SK-N-SH treated with all-trans-retinoic acid at 6 μM for 48 hours (cell line): Measurements from ENCODE around the gene ACAP2.

ENCODE experiments used
- ATAC-seq: fragments of 200-7000 bp; cut with Tn5 transposase; 3 replicates; pipeline ENCODE4 v1.9.1; 2020; ENCODE audit warnings: mild to moderate bottlenecking, moderate library complexity
- BACH2 ChIP-seq: fragments of 250-450 bp; sonication (Bioruptor Pico); IDR thresholded peaks from 2 replicates; pipeline ENCODE4 v1.9.0; 2021; ENCODE audit warnings: mild to moderate bottlenecking, borderline replicate concordance
- CSDC2 ChIP-seq: fragments of 250-450 bp; sonication (Bioruptor Pico); IDR thresholded peaks from 2 replicates; pipeline ENCODE4 v1.5.0; 2020; ENCODE audit warnings: mild to moderate bottlenecking, moderate library complexity
- ESRRG ChIP-seq: fragments of 250-450 bp; sonication (Bioruptor Pico); IDR thresholded peaks from 2 replicates; pipeline ENCODE4 v1.6.1; 2021; ENCODE audit warnings: mild to moderate bottlenecking
- GLIS3 ChIP-seq: fragments of 250-450 bp; sonication (Bioruptor Pico); IDR thresholded peaks from 2 replicates; pipeline ENCODE4 v1.5.0; 2020; ENCODE audit warnings: mild to moderate bottlenecking, moderate library complexity
- PPARA ChIP-seq: fragments of 250-450 bp; sonication (Bioruptor Pico); IDR thresholded peaks from 2 replicates; pipeline ENCODE4 v1.5.0; 2020; ENCODE audit warnings: mild to moderate bottlenecking, borderline replicate concordance
- RARB ChIP-seq: fragments of 250-450 bp; sonication (Bioruptor Pico); IDR thresholded peaks from 2 replicates; pipeline ENCODE4 v1.8.0; 2021; ENCODE audit warnings: mild to moderate bottlenecking, moderate library complexity
- SNAI2 ChIP-seq: fragments of 250-450 bp; sonication (Bioruptor Pico); IDR thresholded peaks from 2 replicates; pipeline ENCODE4 v1.5.0; 2020; ENCODE audit warnings: mild to moderate bottlenecking, moderate library complexity
- TCF4 ChIP-seq: fragments of 250-450 bp; sonication (Bioruptor Pico); IDR thresholded peaks from 2 replicates; pipeline ENCODE4 v1.8.0; 2021; ENCODE audit warnings: mild to moderate bottlenecking, moderate library complexity, borderline replicate concordance
- TOX ChIP-seq: fragments of 250-450 bp; sonication (Bioruptor Pico); IDR thresholded peaks from 2 replicates; pipeline ENCODE4 v1.8.0; 2021; ENCODE audit warnings: mild to moderate bottlenecking, moderate library complexity, borderline replicate concordance
- ZC3H10 ChIP-seq: fragments of 250-450 bp; sonication (Bioruptor Pico); IDR thresholded peaks from 2 replicates; pipeline ENCODE4 v1.5.1; 2021; ENCODE audit warnings: mild to moderate bottlenecking, moderate library complexity
- ZFP3 ChIP-seq: fragments of 250-450 bp; sonication (Bioruptor Pico); IDR thresholded peaks from 2 replicates; pipeline ENCODE4 v1.5.0; 2020; ENCODE audit warnings: mild to moderate bottlenecking, moderate library complexity
- ZFP30 ChIP-seq: fragments of 450-650 bp; formaldehyde crosslinking; IDR thresholded peaks from 2 replicates; pipeline ENCODE4 v1.5.0; 2022; ENCODE audit warnings: mild to moderate bottlenecking, moderate library complexity
- ZNF70 ChIP-seq: fragments of 450-650 bp; formaldehyde crosslinking; IDR thresholded peaks from 2 replicates; pipeline ENCODE4 v1.5.0; 2020; ENCODE audit warnings: mild to moderate bottlenecking, moderate library complexity
- TF ChIP-seq, protein P1 (sequence below): fragments of 250-450 bp; sonication (Bioruptor Pico); IDR thresholded peaks from 2 replicates; pipeline ENCODE4 v1.5.1; 2020; ENCODE audit warnings: low read depth, mild to moderate bottlenecking, moderate library complexity
- TF ChIP-seq, protein P2 (sequence below): fragments of 250-450 bp; sonication (Bioruptor Pico); IDR thresholded peaks from 2 replicates; pipeline ENCODE4 v1.8.0; 2021; ENCODE audit warnings: low read depth, mild to moderate bottlenecking, moderate library complexity, borderline replicate concordance
- TF ChIP-seq, protein P3 (sequence below): fragments of 250-450 bp; sonication (Bioruptor Pico); IDR thresholded peaks from 2 replicates; pipeline ENCODE4 v1.8.0; 2020; ENCODE audit warnings: mild to moderate bottlenecking, moderate library complexity, borderline replicate concordance
- TF ChIP-seq, protein P4 (sequence below): fragments of 250-450 bp; sonication (Bioruptor Pico); IDR thresholded peaks from 2 replicates; pipeline ENCODE4 v1.5.1; 2021; ENCODE audit warnings: mild to moderate bottlenecking, moderate library complexity

Gene ACAP2

DNA sequence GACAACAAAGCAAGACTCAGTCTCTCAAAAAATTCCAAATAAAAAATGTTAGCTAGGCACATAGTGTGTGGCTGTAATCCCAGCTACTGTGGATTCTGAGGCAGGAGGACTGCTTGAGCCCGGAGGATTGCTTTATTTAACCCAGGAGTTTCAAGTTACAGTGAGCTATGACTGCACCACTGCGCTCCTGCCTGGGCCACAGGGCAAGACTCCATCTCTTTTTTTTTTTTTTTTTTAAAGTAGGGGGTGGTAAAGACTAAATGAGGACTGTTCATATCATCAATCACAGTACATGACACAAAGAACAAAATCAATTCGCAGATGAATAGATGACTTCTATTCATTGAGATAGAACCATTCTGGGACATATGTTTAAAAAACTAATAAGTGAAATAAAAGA, 48.1 kb downstream of the ACAP2 start:
- 0 out of 3 replicates have a peak, but pooled peaks have one; percentile 26 for ATAC-seq

DNA sequence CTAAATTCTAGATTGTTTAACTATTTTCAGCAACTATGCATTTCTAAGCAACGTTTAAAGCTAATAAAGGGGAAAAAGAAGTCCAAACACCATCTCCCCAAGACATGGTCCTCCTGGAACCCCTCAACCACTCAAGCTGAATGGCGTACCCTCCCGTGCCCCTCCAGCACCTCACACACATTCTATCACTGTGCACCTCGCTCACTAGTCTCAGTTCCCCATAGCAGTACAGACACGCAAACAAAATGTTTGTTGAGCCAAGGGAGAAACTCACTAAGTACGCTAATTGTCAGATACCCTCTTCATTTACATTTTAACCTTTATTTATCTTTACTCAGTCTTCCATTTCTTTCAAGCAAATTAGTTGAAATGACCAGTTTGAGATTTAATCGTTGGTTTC, 48.8 kb downstream of the ACAP2 start:
- TF ChIP-seq, protein P1, sequence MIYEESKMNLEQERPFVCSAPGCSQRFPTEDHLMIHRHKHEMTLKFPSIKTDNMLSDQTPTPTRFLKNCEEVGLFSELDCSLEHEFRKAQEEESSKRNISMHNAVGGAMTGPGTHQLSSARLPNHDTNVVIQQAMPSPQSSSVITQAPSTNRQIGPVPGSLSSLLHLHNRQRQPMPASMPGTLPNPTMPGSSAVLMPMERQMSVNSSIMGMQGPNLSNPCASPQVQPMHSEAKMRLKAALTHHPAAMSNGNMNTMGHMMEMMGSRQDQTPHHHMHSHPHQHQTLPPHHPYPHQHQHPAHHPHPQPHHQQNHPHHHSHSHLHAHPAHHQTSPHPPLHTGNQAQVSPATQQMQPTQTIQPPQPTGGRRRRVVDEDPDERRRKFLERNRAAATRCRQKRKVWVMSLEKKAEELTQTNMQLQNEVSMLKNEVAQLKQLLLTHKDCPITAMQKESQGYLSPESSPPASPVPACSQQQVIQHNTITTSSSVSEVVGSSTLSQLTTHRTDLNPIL (CRISPR knock-in tag): no peak
- no peak for TF ChIP-seq TCF4 (CRISPR knock-in tag)
- TF ChIP-seq ZC3H10 (CRISPR knock-in tag): no peak
- TF ChIP-seq ESRRG (CRISPR knock-in tag): no peak
- TF ChIP-seq, protein P2, sequence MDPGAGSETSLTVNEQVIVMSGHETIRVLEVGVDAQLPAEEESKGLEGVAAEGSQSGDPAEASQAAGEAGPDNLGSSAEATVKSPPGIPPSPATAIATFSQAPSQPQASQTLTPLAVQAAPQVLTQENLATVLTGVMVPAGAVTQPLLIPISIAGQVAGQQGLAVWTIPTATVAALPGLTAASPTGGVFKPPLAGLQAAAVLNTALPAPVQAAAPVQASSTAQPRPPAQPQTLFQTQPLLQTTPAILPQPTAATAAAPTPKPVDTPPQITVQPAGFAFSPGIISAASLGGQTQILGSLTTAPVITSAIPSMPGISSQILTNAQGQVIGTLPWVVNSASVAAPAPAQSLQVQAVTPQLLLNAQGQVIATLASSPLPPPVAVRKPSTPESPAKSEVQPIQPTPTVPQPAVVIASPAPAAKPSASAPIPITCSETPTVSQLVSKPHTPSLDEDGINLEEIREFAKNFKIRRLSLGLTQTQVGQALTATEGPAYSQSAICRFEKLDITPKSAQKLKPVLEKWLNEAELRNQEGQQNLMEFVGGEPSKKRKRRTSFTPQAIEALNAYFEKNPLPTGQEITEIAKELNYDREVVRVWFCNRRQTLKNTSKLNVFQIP (CRISPR knock-in tag): no peak
- TF ChIP-seq, protein P3, sequence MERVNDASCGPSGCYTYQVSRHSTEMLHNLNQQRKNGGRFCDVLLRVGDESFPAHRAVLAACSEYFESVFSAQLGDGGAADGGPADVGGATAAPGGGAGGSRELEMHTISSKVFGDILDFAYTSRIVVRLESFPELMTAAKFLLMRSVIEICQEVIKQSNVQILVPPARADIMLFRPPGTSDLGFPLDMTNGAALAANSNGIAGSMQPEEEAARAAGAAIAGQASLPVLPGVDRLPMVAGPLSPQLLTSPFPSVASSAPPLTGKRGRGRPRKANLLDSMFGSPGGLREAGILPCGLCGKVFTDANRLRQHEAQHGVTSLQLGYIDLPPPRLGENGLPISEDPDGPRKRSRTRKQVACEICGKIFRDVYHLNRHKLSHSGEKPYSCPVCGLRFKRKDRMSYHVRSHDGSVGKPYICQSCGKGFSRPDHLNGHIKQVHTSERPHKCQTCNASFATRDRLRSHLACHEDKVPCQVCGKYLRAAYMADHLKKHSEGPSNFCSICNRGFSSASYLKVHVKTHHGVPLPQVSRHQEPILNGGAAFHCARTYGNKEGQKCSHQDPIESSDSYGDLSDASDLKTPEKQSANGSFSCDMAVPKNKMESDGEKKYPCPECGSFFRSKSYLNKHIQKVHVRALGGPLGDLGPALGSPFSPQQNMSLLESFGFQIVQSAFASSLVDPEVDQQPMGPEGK: no peak
- TF ChIP-seq, all 23 proteins: peak for 0
- ATAC-seq: no peak

More for the DNA sequence above, 48.1 kb downstream of the ACAP2 start:
- TF ChIP-seq, protein P2 (CRISPR knock-in tag): no peak
- TF ChIP-seq, all 23 proteins: peak for 0

DNA sequence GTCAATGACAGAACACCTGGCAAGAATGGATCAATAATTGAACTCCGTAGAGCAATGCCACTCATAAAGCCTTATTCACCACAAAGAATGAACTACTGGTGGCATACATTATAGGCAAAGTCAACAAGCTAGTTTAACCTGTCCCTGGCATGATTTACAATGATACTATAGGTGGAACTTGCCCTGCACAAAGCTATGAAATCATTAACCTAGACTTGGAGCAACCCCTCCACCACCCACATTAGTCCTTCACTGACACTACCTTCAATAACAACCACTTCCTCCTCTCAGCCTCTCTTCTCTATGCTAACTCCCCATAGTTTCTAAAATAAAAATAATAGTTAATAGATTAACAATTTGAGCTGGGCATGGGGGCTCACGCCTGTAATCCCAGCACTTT, 54.4 kb downstream of the ACAP2 start:
- TF ChIP-seq SNAI2 (no peak), RARB (CRISPR knock-in tag) (no peak), CSDC2 (CRISPR knock-in tag) (no peak), TOX (CRISPR knock-in tag) (no peak), ZC3H10 (CRISPR knock-in tag) (no peak), PPARA (no peak), BACH2 (CRISPR knock-in tag) (no peak), ZFP30 (no peak), GLIS3 (no peak), ZNF70 (CRISPR knock-in tag) (no peak), ZFP3 (no peak), ESRRG (CRISPR knock-in tag) (no peak)
- TF ChIP-seq, protein P4, sequence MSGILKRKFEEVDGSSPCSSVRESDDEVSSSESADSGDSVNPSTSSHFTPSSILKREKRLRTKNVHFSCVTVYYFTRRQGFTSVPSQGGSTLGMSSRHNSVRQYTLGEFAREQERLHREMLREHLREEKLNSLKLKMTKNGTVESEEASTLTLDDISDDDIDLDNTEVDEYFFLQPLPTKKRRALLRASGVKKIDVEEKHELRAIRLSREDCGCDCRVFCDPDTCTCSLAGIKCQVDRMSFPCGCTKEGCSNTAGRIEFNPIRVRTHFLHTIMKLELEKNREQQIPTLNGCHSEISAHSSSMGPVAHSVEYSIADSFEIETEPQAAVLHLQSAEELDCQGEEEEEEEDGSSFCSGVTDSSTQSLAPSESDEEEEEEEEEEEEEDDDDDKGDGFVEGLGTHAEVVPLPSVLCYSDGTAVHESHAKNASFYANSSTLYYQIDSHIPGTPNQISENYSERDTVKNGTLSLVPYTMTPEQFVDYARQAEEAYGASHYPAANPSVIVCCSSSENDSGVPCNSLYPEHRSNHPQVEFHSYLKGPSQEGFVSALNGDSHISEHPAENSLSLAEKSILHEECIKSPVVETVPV (CRISPR knock-in tag): no peak
- TF ChIP-seq, protein P2 (CRISPR knock-in tag): no peak
- TF ChIP-seq, protein P1 (CRISPR knock-in tag): no peak
- TF ChIP-seq, protein P3: no peak
- ATAC-seq: no peak
